Skin of body (tissue), 2 donors: ENCODE data around the gene MRS2. TPM values are rescaled to one million over a fixed set of nuclear protein-coding genes. Genes with fewer than 3 reads are reported as not detected.

Experiments
- DNase-seq: peaks from one replicate; lab custom pipeline; 2025; lab: John Stamatoyannopoulos, UW
- total RNA-seq: library from RNA; depleted of rRNA; stranded (reverse); fragments of >200 nt; gene quantifications from one replicate; pipeline ENCODE4 v1.2.3, GENCODE V29; 2014

The MRS2 gene
- total RNA-seq, 1 donor from 2014 or later: 14.4 TPM

GRCh38 chr6:24428615-24429014, 25.9 kb downstream of the MRS2 start:
- DNase-seq: no peak

GRCh38 chr6:24429146-24429545, 26.4 kb downstream of the MRS2 start:
- no peak for DNase-seq

GRCh38 chr6:24430086-24430485, 27.4 kb downstream of the MRS2 start:
- no peak for DNase-seq

GRCh38 chr6:24431045-24431451, 28.3 kb downstream of the MRS2 start:
- no peak for DNase-seq

GRCh38 chr6:24432611-24433010, 29.9 kb downstream of the MRS2 start:
- no peak for DNase-seq

- no peak for DNase-seq
Measured at GRCh38 chr6:24436979-24437378, 34.2 kb downstream of the MRS2 start.

- DNase-seq: no peak
Measured at GRCh38 chr6:24439858-24440539, 37.3 kb downstream of the MRS2 start.

- DNase-seq: no peak
Measured at GRCh38 chr6:24440897-24441598, 38.3 kb downstream of the MRS2 start.

GRCh38 chr6:24441599-24441904, 38.8 kb downstream of the MRS2 start:
- no peak for DNase-seq

GRCh38 chr6:24444588-24444987, 41.9 kb downstream of the MRS2 start:
- no peak for DNase-seq

GRCh38 chr6:24445704-24446103, 43.0 kb downstream of the MRS2 start:
- DNase-seq: no peak

- DNase-seq: no peak
Measured at GRCh38 chr6:24446670-24447069, 43.9 kb downstream of the MRS2 start.

- no peak for DNase-seq
Measured at GRCh38 chr6:24448396-24448795, 45.7 kb downstream of the MRS2 start.

- DNase-seq: no peak
Measured at GRCh38 chr6:24448828-24449525, 46.2 kb downstream of the MRS2 start.

GRCh38 chr6:24451581-24452388, 49.0 kb downstream of the MRS2 start:
- DNase-seq: no peak

GRCh38 chr6:24453921-24454320, 51.2 kb downstream of the MRS2 start:
- DNase-seq: no peak

GRCh38 chr6:24454452-24454851, 51.7 kb downstream of the MRS2 start:
- DNase-seq: no peak

GRCh38 chr6:24455061-24455460, 52.3 kb downstream of the MRS2 start:
- no peak for DNase-seq

- DNase-seq: no peak
Measured at GRCh38 chr6:24458134-24458533, 55.4 kb downstream of the MRS2 start.

- DNase-seq: no peak
Measured at GRCh38 chr6:24458941-24459340, 56.2 kb downstream of the MRS2 start.

GRCh38 chr6:24460966-24461365, 58.2 kb downstream of the MRS2 start:
- DNase-seq: no peak
